Stimulated activated naive CD8-positive, alpha-beta T cell treated with anti-CD3 and anti-CD28 coated beads, Interleukin-15, Interleukin-2, amounts not matched to agents 100 U/mL and 50 U/mL, for 24 hours (primary cell): ENCODE data around the gene PSMB7.
"Not testable (repeated sequence)": the region's sequence is repeated elsewhere in the genome, so short reads cannot be mapped to it uniquely, and the experiment has no call there.

ENCODE experiments used
- ATAC-seq: fragments of 150-1000 bp; cut with Tn5 transposase; one replicate; pipeline ENCODE4 v1.10.0; 2021
- DNase-seq: peaks from one replicate; pipeline ENCODE4 v3.0.0; 2021

Gene PSMB7

DNA sequence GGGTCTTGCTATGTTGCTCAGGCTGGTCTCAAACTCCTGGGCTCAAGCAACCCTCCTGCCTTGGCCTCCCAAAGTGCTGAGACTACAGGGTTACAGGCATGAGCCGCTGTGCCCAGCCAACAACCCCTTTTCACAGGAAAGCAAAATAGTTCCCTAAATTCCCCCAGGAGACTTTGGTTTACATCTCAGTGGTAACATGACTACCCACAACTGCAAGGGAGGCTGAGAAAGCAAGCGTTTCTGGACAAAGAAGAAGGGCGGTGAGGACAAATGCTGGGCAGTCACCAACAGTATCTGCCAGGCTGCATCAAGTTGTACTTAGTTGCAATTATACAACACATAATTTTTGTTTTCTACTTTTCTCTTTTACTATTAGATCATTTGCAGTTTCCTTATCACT is 27.6 kb upstream of the PSMB7 start:
- ATAC-seq = no peak
- DNase-seq = no peak

DNA sequence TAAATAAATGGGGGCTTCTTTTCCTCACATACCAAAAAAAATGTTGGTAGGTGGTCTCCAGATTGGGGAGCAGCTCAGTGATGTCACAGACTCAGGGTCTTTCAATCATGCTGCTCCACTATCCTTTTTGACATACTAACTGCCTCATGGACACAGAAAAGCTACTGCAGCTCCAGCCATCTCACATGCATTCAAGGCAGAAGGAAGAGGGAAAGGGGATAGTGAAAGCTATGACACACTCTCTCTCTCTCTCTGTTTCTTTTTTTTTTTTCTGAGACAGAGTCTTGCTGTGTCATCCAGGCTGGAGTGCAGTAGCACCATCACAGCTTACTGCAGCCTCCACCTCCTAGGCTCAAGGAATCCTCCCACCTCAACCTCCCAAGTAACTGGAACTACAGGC is 27.1 kb upstream of the PSMB7 start:
- ATAC-seq (no peak), DNase-seq (no peak)

DNA sequence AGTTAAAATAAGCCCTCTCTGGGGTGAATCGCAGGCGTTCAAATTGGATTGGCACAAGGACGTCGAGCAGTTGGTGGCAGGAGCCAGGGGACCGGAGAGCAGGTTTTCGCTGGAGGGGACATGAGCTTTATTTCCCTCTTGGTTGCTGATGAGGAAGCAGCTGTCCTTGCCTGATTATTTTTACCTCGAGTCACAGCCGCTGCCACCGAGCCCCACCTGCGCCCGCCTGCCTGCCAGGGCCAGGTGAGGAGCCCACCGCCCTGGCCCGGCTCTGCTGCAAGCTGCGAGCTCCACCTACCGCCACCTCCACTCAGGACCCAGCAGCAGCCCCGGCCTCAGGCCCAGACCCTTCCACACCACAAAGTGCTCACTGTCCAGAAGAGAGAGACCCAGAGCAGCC is 26.0 kb upstream of the PSMB7 start:
- DNase-seq (no peak), ATAC-seq (peak; percentile 28)

DNA sequence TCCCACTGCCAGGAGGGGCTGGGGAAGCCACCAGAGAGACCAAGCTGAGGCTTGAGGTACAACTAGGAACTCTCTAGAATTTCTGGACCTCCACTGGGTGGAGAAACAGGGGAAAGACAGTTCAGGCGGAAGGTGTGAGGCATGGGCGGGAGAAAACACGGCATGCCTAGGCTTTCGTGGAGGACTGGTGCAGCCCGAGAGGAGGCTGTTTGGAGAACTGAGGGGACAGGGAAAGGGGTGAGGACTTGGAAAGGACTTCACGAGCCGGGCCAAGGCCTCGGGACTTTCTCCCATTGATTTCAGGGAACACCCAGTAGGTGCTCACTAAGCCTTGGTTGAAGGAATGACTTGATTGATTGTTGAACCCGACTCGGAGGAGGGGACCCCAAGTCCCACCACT is 25.5 kb upstream of the PSMB7 start:
- ATAC-seq = no peak
- no peak for DNase-seq

DNA sequence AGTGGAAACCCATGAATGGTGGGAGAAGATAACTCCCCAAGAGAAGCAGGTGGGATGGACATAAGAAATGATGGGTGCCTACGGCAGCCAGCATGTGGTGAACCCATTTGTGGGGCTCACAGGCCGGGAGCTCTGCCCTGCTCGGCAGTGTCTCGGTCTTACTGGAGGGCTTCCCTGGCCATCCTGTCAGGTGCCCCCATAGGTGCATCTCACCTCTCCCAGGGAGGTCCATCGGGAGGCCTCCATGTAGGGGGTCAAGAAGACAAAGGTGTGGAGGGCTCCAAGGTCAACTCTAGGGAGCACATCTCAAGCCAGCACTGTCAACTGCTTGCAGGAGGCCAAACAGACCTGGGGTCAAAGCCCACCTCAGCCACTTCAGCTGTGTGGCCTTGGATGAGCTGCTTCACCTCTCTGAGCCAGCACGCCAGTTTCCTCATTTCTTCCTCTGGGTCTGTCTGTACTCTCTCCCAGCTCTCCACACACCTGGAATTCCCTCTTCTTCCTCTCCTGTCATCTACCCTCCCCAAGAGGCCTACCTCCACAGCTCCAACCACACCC is 24.5 kb upstream of the PSMB7 start:
- ATAC-seq (no peak), DNase-seq (no peak)

DNA sequence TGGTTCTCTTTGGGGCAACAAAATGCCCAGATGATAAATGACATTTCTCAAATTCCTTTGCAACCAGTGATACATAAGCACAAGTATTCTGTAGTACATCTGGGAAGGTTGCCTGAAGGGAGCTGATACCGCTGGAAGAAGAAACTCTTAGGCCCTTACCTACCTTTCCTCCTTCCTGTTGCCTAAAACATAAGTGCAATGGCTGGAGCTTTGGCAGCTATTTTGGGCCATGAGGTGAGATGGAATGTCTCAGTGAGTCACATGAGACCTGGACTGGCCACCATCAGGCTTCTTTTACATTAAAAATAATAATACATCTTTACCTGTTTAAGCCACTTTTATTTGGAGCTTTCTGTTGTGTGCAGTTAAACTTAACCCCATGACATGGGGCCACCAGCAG is 23.8 kb upstream of the PSMB7 start:
- ATAC-seq (no peak), DNase-seq (no peak)

DNA sequence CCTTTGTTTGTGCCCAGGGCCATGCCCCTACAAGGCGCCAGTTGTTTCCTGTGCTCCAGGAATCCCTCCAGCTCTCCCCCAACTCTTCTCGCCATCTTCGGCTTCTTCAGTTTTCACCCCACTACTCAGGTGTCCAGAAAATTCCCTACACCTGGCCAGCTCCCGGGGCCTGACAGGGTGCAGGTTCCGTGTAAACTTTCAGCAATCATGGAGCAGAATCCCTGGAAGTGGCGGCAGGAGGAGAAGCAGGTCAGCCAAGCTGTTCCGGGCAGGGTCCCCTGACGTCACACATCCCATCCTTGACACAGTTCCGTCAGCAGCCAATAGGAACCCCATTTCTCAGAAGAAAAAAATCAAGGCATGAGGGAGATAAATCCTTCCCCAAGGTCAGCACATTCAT is 22.8 kb upstream of the PSMB7 start:
- ATAC-seq = no peak

DNA sequence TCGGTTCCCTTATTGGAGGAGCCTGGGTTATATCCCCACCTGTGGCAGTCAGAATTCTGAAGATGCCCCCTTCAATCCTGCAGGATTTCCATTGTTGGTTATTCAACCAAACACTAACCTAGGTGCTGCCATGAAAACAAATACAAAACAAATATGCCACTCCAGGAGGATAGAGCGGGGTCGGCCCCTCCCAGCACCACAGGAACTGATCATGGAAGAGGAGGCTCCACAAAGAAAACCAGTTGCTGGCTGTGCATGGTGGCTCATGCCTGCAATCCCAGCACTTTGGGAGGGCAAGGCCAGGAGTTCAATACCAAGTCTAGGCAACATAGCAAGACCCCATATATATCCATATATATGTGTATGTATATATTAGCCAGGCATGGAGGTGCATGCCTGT is 21.8 kb upstream of the PSMB7 start:
- no peak for DNase-seq
- ATAC-seq = no peak

More for the DNA sequence above, 22.8 kb upstream of the PSMB7 start:
- no peak for DNase-seq

DNA sequence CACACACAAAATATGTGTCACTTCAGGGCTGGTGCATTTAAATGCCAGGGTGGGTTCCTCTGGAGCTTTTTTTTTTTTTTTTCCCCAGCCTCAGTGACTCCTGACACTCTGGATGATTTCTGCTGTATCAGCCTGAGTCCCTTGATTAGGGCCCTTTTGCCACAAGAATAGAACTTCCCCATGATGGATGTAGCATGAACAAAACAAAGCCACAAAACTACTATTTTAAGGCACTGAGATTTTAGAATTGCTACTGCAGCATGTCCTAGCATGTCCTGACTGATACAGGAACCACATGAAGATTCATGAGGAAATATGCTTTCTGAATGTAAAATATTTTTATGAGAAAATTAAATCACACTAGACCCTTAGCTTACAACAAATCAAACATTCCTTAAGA is 21.1 kb upstream of the PSMB7 start:
- DNase-seq = no peak
- ATAC-seq = no peak

DNA sequence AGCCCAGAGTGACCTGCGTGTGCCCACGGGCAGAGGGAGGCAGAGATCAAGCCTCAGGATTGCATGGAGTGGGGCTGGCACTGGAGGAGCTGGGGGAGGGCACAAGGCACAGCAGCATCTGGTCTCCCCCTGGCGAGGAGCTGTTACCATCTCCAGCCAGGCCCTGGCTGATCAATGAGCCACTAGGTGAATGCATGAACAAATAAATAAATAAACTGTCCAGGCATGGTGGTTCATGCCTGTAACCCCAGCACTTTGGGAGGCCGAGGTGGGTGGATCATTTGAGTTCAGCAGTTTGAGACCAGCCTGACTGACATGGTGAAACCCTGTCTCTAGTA is 14.3 kb upstream of the PSMB7 start:
- ATAC-seq (no peak), DNase-seq (no peak)

DNA sequence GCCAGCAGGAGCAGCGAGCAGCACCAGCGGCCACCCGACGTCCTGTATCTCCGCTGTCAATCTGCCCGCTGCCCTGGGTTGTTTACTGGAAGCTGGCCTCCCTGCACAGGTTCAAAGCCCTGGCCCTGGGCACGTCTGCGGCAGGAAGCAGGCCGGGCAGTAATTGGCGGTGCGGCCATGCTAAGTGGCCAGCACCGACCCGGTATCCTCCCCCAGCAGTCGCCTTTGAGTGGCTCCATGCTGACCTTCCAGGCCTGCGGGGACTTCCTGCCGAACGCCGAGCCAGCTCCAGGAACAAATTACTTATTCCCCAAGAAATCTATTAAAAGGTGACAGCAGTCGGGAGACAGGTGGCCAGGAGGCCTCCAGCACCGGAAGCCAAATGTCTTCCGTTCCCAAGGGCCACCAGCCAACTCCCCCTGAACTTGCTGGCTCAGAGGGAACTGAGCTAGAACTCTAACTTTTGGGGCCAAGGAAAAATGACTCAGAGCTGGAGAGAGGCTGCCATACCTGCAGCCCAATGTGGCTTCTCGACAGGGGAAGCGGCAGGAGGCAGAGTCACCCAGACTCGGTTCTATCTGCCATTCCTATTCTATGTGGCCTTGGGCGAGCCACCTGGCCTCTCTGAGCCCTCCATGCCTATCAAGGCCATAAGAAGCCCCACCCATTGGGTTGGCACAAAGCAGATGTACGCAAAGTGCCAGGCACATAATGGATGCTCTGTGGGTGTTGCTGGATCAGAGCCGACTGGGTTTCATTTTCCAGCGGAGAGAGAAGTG is 13.7 kb upstream of the PSMB7 start:
- ATAC-seq (no peak), DNase-seq (no peak)

DNA sequence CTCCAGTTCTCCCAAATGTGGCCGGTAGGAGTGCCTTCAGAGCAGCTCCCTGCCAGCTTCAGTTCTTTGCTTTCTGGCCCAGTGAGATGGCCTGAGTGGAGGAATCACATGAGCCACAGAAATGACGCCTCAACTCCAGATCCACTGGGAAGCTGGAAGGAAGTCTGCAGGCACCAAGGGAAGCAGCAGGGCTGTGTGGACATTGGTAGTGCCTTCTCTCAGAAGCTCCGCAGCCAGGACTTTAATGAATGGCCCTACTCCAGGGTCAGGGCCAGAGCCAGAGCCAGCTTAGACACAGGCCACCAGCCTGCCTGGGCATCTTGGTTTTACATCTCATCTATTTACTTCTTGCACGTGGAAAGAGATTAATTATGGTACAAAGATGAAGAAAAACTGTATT is 12.0 kb upstream of the PSMB7 start:
- ATAC-seq = no peak
- DNase-seq = no peak

DNA sequence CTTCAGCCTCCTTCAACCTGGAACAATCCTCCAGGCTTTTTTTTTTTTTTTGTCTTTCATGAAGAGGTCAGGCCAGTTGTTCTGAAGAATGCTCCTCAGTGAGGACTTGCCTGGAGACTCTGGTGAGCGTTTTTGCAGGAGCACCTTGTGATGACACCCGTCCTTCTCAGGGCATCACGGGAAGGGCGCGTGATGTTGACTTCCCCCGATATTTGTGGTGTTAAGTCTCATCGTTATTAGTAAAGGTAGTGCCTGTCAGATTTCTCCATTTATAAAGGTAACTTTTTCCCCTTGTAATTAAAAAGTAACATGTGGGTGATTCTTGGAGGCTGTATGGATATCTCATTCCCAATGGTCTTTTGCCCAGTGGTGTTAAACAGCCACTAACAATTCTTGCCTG is 11.1 kb upstream of the PSMB7 start:
- ATAC-seq = no peak
- DNase-seq = no peak

DNA sequence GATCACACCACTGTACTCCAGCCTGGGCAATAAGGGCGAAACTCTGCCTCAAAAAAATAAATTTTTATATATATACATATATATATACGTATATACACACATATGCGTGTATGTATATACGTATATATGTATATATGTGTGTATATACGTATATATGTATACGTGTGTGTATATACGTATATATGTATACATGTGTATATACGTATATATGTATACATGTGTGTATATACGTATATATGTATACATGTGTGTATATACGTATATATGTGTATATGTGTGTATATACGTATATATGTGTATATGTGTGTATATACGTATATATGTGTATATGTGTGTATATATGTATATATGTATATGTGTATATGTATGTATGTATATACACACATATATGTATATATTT is 10.5 kb upstream of the PSMB7 start:
- DNase-seq, ATAC-seq: not testable (repeated sequence)

DNA sequence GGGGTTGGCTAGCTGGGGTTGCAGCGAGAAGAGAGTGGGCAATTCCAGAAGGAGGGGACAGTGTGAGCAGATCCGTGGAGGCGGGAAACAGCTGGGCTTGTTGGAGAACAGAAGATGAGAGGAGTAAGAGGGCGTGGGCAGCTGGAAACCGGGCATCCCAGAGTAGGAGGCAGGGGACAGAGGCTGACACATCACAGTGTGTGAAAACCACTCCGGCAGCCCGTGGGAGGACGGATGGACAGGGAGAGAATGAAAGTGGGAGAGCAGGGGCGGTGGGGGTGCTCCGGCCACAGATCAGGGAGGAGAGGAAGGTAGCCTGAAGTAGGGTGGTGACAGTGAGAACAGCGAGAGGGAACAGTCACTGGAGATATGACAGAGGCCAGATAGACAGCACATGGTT is 8.3 kb upstream of the PSMB7 start:
- DNase-seq (no peak), ATAC-seq (no peak)

DNA sequence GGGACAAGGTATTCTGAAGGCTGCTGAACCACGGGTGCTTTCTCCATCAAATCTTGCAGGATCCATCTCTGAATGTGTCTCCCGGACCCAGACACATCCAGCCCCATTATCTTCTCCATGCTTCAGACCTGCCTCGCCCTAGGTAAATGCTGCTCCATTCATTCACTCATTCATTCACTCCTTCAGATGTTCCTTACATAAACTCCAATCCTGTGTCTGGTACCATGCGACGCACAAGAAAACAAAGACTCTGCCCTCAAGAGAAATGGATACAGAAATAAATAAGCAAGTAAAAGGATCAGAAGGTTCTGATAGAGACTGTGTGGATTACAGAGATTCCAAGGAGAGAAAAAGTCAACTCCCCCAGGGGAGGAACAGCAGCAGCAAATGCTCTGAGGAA is 7.9 kb upstream of the PSMB7 start:
- ATAC-seq = no peak
- DNase-seq = no peak

DNA sequence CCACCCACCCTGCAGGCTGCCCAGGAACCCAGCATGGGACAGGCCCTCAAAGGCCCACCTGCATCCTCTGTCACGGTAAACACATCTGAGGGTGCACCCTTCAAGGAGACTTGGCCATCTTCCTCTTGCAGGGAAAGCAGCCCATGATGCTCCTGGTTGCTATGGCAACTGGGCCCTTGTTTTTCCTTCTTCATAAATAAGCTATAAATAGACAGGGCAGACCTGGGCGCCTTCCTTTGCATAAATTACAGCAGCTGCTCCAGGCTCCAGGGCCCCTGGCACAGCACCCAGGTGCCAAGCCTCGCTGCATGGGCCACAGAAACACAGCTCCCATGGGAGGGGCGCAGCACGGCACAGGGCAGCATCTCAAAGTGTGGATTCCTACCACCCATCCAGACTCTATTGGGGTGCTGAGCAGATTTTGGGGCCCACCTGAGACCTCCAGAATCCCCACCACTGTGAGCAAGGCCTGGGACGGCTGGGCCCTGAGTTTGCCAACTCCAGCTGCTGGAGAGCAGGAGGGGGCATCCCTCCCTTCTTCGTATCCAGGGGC is 5.8 kb upstream of the PSMB7 start:
- no peak for ATAC-seq
- no peak for DNase-seq

DNA sequence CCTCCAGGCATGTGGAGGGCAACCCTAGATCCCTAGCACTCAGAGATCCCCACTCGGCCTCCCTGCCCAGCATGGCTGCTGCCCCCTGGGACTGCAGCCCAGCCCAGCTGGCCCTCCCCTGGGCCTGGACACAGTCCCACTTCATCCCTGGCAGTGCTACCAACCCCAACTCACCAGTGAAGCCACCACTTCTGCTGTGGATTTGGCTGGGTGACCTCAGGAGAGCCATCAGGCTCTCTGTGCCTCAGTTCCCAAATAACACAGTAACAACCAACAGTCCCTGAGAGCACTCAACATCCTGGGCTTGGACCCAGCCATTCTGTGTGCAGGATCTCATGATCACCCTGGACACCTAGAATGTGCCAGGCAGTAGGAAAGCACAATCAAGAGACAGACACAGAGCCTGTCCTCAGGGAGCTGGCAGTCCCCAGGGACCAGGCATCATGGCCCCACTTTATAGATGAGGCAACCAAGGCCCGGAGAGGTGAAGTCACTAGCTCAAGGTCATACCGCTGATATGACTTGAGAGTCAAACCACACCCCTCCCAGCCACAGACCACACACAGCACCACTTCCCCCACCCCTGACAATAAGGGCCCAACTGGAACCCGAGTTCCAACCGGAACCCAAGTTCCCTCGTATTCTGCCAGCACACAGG is 4.7 kb upstream of the PSMB7 start:
- ATAC-seq (no peak), DNase-seq (no peak)

DNA sequence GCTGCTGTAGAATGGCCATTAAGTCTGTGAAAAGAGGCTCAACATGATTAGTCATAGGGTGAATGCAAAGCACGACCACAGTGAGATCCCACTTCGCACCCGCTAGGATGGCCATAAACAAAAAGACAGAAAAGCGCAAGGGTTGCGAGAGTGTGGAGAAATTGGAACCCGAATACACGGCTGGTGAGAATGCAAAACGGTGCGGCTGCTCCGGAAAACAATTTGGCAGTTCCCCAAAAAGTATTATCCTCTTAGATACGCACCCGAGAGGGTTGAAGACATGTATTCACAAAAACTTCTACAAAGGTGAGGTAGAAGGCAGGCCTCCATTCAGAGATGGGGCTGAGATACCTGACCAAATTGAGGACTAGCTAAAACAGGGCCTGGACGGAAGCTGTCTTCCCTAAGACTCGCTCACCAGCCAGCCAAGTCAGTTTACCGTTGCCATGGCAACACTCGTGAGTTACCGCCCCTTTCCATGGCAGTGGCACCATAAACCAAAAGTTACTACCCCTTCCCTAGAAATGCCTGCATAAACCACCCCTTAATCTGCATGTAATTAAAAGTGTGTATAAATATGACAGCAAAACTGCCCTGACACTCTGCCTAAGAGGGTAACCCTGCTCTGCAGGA is 726 bp upstream of the PSMB7 start:
- no peak for DNase-seq
- no peak for ATAC-seq

DNA sequence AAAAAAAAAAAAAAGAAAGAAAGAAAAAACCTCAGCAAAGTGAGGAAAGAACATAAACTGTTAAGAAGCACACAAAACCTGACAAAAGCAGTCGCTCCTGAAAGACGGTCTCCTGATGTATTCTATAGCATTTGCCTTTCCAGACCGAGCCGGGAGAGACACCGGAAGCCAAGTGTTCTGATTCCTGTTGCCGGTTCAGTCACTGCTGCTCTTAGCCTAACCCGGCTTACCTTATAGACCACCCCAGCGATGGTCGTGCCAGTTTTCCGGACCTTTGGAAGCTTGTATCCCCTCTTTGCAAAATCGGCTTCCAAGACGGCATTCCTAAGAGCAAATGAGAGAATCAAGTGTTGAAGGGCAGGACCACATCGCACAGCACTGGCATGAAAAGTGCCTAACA is 630 bp downstream of the PSMB7 start:
- DNase-seq = no peak
- ATAC-seq = no peak

DNA sequence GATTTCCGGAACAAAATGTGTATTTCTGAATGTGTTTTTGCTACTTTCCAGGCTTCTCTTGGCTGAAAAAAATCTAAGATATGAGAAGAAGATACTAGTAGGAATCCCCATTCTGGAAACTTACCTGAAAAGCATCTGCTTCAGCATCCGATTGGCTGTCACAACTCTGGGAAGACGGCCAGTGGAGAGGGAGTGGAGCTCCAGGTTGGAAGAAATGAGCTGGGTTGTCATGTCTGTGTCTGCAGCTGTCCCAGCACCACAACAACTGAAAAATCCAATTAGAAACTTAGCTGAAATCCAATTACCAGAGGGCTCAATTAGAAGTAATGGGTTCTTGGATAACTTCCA is 3.0 kb downstream of the PSMB7 start:
- no peak for ATAC-seq
- DNase-seq = no peak

DNA sequence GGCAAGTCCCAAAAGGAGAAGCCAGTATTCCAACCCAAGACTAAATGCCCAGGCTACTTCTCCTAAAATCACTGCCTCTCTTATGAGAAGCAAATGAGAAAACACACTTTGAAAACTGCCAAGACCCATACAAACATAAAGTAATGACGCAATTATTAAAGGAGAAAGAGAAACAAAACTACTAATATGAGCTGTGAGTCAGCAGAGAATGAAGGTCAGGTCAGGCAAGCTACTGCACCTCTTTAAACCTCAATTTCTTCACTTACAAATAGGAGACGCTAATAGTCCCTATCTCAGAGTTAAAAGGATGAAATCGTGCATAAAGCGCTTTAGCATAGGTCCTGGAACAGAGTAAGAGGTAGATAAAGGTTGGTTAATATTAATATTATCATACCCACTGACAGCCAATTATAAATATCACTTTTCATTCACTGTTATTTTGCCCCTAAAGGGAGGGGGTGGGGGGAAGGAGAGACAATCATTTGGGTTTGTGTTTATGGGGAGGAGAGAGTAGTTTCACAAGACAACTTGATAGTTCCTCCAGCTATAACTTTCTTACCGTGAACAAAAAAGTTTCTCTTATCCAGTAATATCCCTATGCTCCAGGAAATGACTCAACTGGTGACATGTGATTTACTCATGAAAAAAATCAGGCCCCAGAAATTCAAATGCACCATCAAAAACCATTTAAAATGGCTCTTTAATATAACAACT is 3.6 kb downstream of the PSMB7 start:
- DNase-seq (no peak), ATAC-seq (no peak)
